ENCODE results near the gene CDK15.
"Not testable (repeated sequence)": the region's sequence is repeated elsewhere in the genome, so short reads cannot be mapped to it uniquely, and the experiment has no call there.

- not testable (repeated sequence) for TF ChIP-seq SRF (IDR thresholded peaks at IDR 0.05; ENCODE audit: low read depth); REST (IDR thresholded peaks at IDR 0.05; ENCODE audit: low read depth); POLR2A (IDR thresholded peaks at IDR 0.05; ENCODE audit: borderline replicate concordance, extremely low read depth, insufficient read depth, insufficient read length); YY1 (IDR thresholded peaks at IDR 0.05; ENCODE audit: extremely low read depth, insufficient replicate concordance, low read depth, low read length); EZH2phosphoT487 (IDR thresholded peaks at IDR 0.05; ENCODE audit: borderline replicate concordance); ZNF274 (IDR thresholded peaks at IDR 0.05; ENCODE audit: low read depth, low read length); POLR2AphosphoS5 (IDR thresholded peaks at IDR 0.05; ENCODE audit: low read depth, low read length); ZFX (IDR thresholded peaks at IDR 0.05); ELF1 (IDR thresholded peaks at IDR 0.05; ENCODE audit: borderline replicate concordance, low read depth); EZH2 (IDR thresholded peaks at IDR 0.05); CEBPB (IDR thresholded peaks at IDR 0.05; ENCODE audit: low read depth)
- TF ChIP-seq, protein P1, sequence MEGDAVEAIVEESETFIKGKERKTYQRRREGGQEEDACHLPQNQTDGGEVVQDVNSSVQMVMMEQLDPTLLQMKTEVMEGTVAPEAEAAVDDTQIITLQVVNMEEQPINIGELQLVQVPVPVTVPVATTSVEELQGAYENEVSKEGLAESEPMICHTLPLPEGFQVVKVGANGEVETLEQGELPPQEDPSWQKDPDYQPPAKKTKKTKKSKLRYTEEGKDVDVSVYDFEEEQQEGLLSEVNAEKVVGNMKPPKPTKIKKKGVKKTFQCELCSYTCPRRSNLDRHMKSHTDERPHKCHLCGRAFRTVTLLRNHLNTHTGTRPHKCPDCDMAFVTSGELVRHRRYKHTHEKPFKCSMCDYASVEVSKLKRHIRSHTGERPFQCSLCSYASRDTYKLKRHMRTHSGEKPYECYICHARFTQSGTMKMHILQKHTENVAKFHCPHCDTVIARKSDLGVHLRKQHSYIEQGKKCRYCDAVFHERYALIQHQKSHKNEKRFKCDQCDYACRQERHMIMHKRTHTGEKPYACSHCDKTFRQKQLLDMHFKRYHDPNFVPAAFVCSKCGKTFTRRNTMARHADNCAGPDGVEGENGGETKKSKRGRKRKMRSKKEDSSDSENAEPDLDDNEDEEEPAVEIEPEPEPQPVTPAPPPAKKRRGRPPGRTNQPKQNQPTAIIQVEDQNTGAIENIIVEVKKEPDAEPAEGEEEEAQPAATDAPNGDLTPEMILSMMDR (IDR thresholded peaks at IDR 0.05 in 2 of 3, conservative IDR thresholded peaks at IDR 0.05 in 1 of 3; ENCODE audit: borderline replicate concordance in 1 of 3, insufficient read depth in 1 of 3, low read depth in 2 of 3, low read length in 2 of 3): peak in 2 of 3 experiments; percentile 31 to 33; a peak in 2 of 6 replicates
- TF ChIP-seq, protein P2, sequence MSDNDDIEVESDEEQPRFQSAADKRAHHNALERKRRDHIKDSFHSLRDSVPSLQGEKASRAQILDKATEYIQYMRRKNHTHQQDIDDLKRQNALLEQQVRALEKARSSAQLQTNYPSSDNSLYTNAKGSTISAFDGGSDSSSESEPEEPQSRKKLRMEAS (IDR thresholded peaks at IDR 0.05): not testable (repeated sequence)
Observed at GRCh38 chr2:201798914-201799285, 7.4 kb upstream of the CDK15 start.

All from HCT116 (cell line).